GM19239 (cell line): ENCODE data around the gene CTIF.
A peak's percentile ranks its signal among the peaks of the same experiment; 100 is the strongest.

Source experiments
- DNase-seq: peaks from one replicate; pipeline ENCODE4 v3.0.0; 2011; ENCODE audit warnings: low spot score; ENCODE audit not compliant: insufficient read length
- FAIRE-seq: peaks from 2 replicates; lab custom pipeline; 2011; peaks lifted over from hg19 to GRCh38; lab: Jason Lieb, UNC

CTIF gene

DNA sequence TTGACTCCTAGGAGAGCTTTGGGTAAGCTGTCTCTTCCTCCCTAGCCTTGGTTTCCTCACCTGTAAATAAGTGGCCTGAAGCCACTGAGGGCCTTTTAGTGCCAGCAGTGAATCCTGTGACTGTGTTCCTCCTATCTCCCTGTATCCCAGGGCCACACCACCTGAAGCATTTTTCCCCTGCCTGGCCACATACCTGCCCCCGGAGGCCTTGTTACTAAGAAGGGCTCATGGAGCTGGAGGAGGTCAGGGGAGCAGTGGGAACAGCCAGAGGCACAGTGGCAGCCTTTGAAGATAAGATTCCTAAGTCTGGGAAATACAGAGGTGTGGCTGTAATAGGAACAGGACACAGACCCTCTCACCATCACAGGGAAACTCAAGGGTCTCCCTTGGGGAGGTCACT is 249.5 kb downstream of the CTIF start:
- no peak for DNase-seq
- no peak for FAIRE-seq

DNA sequence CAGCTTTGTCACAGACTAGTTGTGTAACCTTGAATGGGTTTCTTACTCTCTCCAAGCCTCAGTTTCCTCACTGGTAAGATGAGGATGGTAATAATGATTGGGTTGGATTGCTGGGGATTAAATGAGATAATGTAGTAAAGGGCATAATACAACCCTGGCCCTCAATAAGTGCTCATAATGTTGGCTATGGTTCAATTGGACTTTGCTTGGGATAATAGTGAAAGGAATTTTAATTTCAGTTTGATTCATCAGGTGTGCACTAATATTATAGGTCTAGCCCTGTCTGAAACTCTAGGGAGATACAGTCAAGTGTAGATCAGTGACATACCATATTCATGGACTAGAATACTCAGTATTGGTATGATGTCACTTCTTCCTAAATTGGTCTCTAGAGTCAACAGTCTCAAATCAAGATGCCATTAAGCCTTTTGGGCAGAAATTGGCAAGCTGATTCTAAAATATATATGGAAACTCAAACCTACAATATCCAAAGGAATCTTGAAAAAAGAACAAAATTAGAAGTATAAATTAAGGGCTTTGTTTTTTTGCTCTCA is 250.5 kb downstream of the CTIF start:
- DNase-seq = no peak

DNA sequence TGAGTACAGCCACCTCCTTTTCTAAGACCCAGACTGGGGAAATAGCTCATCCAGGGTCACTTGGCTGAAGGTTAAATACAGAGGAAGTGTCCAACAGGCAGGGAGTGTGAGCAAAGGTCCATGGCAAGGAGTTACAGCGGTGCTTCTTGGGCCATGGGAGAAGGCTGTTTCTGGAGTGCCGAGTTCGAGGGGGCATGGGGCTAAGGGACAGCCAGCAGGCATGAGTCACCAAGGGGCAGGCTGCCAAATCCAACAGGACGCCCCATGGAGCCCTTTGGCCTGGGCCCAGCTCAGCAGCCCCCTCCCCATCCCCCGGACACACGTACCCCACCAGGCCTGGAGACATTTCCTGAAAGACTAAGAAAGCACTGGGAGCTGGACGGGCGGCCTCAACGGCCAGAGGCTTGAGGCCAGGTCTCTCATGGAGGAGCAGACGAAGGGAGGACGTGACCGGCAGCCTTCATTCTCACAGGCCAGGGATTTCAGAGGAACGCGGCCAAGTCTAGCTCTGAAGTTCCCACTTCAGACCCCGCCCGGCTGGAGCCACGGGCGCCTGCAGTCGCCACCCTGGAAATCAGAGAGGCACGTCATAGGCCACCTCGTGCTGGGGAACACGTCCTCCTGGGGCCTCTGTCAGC is 251.5 kb downstream of the CTIF start:
- FAIRE-seq = no peak
- DNase-seq = no peak

More for the DNA sequence above, 250.5 kb downstream of the CTIF start:
- peak; percentile 45 for FAIRE-seq

DNA sequence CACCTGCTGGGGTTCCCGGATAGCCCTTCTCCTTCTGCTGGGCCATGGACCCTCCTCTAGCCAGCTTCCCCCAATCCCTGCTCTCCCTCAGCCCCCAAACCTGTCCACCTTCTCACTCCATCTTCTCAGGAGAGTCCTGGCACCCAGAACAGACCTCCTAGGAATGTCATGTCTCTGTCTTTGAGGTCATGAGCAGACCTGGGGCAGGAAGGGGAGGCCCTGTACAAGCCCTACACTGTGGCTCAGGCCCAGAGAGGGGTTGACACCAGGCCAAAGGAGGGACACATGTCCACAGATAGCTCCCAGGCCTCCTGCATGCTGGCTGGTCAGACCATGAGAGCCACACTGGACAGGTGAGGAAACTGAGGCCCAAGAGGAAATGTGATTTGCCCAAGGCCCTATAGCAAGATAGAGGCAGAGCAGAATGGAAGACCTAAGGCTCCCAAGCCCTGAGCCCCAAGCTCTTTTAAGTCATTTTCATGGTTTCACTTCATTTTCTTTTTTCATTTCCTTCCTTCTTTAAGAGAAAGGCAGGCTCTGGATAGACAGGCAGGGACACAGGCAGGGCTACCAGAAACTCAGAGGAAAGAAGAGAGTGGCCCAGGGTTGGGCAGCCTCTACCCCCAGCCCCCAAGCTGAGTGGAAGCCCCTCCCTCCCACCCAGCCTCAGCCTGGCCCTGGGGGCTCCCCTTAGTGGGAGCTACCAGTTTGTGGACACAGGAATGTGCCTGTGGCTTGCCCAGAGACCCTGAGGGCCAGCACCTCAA is 252.2 kb downstream of the CTIF start:
- peak; percentile 79 for FAIRE-seq
- no peak for DNase-seq

DNA sequence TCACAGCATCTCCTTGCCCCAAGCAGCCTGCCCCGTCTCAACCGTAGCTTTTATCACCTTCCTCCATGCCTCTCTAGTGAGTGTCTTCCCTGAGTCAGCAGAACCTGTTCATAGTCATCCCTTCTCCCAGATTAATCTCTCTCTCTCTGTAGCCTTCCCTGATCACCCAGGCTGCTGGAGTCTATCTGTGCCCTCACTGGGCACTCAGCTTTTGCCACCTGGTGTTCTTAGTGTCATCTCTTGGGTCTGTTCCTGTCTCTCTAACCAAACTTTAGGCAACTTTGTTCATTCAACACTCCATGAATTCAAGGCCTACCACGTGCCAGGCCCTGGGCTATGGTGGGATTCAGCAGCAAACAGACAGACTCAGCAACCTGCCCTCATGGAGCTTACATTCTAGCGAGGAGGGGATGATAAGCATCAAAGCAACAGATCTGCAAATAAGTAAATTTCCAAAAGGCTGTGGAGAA is 252.8 kb downstream of the CTIF start:
- FAIRE-seq = no peak

DNA sequence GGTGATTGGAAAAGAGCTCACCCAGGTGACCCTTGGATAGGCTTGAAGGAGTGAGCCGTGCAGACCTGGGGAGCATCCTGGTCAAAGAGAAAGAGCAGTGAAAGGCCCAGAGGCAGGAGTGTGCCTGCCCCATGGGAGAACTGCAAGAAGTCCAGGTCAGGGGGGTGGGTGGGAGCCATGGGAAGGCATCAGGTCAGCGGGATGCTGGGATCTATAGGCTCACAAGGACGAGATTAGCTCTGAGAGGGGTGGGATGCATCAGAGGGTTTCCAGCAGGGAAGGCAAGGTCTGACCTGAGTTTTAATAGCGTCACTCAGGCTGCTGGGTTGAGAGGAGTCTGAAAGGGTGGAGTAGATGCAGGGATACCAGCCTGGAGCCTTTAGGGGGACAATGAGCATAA is 253.3 kb downstream of the CTIF start:
- FAIRE-seq (no peak), DNase-seq (no peak)

More for the DNA sequence above, 252.8 kb downstream of the CTIF start:
- no peak for DNase-seq

DNA sequence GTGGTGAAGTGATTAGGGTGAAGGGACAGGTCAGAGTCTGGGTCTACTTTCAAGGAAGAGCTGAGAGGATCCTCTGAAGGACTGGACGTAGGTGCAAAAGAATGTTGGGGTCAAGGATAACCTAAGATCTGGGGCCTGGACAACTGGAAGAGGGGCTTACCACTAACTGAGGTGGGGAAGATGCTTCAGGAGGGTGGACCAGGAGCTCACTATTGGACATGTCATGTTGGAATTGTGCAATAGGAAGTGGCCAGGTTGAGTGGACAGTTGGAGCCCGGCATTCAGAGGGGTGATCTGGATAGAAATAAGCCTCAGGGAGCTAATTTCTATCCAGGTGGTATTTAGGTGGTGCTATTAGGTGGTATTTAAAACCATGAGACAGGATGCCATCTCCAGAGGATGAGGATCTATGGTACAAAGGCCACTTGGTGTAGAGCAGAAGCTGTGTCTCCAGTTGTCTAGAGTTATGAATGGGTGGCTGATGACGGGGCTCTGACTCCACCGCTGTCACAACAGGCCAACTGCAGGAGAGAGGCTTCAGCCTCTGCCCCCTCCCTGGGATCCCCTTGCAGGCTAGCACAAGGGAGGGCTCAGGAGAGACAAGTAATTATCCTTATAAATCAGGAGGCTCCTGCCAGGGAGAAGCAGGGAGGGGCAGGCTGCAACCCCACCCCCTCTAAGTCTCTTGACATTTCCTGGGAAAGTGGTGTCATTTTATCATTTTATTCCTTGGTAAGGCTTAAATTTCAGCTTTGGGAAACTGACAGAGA is 254.0 kb downstream of the CTIF start:
- DNase-seq = no peak
- FAIRE-seq = no peak

DNA sequence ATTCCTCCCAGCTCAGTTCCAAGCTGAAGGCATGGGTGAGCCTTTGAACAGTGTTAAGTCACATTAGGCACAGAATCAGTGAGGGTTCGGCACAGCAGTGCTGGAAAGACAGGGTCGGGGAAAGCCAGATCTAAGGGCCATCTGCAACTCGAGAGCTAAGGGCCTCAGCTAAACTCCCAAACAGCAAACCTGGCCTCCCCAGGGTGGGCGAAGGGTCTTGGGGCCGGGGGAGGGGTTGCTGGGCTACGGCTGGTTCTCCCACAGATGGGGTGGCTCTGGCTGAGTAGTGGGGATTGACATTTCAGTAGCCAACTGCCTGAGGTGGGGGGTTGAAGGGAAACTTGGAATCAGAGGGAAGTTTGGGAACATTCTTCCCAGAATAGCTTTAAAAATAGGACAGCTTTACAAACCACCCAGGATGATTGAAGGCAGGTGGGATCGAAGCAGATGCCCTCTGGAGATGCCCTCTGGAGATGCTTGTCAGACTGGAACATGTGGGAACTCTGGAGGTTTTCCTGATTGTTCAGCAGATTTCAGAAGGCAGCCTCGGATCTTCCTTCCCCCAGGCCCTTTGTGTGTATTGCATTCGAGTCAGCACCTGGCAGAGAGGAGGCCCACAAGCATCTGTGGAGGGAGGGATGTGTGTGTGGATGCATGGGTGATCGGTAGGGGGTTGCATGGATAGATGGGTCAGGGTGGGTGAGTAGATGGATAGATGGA is 255.6 kb downstream of the CTIF start:
- FAIRE-seq = no peak

DNA sequence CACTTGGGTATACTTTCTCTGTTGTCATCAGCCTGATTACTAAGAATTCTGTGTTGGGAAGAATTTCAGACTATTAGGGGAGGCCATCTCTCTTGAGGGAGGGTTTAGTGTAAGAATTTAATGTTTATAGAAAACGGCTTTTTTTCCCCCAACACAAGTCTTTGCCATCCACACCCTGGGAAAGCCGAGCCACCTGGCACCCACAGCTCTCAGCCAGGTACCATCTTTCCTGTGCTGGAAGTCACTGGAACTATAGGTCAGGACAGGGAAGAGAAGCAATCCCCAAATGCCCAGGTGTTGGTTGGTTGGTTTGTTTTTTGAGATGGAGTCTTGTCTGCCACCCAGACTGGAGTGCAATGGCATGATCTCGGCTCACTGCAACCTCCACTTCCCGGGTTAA is 256.9 kb downstream of the CTIF start:
- no peak for FAIRE-seq
- no peak for DNase-seq

More for the DNA sequence above, 255.6 kb downstream of the CTIF start:
- DNase-seq = no peak

DNA sequence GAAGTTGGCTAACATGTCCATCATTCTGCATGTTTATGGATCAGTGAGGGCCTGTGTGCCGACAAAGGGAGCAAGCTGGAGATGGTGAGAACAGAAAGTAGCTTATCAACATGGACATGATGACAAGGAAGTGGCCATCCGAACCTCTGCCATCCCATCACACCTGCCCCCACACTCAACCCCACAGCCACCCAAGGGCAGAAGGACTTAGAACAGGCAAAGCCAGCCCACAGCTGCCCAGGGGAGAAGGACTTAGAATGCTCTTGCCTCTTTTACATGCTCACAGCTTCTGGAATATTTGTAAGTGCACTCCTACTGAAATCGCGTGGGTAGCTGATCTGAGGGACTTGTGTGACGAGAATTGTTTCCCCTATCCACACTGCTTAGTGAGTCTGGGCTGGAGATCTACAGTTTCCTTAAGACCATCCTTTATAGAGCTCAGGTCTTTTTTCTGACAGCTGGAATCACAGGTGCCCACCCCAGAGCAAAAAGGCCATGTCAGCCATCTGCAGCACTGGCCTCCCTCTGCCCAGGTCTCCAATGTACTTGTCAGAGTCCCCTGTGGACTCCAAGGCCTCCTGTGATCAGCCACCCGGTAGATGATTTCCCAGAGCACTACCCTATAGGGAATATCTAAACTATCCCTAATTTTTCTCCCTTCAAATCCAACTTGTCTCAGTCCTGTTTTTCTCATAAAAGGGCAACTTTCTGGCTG is 257.8 kb downstream of the CTIF start:
- FAIRE-seq (no peak), DNase-seq (no peak)

DNA sequence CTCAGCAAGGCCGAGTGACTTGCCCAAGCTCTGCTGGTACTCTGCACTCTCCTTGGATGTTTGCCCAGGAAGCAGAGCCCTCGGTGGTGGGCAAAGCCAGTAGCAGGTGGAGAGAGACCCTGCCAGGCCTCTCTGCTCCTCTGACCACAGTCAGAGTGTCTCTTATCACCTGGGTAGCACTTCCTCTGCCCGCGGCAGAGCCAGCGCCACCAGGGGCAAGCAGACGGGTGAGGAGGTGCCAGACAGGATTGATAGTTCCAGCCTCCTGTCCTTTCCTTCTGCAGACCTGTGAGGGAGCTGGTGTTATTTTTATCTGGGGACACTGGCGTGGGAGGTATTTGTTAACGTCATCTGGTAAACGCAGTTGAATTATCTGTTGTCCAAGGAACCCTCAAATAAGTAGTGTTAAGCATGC is 259.0 kb downstream of the CTIF start:
- DNase-seq (no peak), FAIRE-seq (no peak)

DNA sequence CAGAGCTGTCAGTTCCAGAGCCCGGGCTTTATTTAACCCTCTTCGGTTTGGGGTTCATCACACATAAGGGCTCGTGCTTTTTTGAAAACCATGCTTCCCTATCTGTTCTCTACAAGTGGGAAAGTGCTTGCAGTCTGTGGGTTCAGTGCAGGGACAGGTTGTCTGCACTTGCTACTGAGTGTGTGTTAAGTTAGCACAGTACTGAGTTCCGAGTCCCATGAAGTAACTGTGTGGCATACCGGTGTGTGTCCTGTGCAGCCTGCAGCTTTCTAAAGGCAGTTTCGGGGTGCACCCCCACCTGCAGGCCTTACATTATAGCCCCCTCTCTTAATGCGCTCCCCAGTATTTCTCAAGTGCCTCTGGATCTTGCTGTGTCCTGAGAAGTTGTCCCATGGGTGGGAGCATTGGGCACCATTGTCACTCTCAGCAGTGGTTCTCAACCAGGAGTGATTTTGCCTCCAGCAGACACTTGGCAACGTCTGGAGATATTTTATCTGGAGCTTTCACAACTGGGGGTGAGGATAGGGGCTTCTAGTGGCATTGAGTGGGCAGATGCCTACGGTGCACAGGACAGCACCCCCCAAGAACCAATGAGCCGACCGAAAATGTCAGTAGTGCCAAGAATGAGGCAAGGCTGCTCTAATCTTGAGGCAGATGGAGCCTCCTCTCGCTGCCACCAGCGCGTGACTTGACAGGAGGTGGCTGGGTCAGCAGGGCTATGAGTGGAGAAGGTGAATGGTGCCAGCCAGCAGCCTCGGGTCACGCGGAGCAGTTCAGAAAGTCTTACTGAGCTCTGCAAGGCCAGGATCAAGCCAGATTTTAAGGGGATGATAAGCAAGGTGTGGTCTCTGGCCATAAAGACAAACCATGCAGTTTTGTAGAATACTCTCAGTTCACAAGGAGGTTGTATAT is 259.8 kb downstream of the CTIF start:
- peak; percentile 8 for FAIRE-seq

DNA sequence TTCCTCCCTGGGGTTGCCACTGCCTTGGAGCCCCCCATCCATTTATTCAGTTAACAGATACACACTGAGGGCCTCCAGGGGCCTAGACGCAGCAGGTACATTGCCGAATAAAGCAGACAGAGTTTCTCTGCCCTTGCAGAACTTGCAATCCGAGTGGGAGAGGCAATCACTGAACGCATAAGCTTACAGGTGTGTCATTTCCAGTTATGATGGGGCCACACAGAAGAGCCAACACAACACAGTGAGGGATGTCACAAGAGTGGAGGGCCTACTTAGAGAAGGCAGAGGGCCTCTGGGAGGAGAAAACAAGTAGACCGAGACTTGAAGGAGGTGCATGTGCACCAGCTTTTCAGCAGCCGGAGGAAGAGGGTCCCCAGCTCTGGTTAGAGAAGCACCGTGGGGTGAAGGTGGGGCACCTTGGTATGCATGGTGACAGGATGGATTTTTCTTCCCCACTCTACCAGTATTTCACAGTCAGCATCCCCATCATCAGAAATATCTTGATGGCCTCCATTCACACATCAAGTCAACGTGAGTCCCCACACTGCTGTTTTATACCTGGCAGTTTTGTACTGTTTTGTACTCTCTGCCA is 261.0 kb downstream of the CTIF start:
- no peak for DNase-seq
- peak; percentile 84 for FAIRE-seq

More for the DNA sequence above, 259.8 kb downstream of the CTIF start:
- DNase-seq = no peak

DNA sequence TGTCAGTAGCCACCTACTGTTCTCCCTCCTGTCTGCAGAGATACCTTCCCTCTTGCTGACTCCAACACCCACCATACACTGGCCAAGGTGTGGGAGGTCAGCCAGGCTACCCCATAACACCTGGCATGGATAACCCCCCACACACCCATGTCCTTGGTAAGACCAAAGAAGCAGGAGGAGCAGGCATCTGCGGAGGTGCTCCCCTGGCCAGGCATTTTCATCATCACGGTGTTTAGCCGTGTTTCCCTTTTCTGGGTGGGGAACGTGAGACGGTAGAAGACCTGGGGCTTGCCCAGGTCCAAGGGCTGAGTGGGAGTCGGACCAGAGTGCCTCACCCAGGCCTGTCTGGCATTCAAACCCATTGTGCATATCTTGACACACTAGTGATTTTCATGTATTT is 261.6 kb downstream of the CTIF start:
- DNase-seq (no peak), FAIRE-seq (no peak)

DNA sequence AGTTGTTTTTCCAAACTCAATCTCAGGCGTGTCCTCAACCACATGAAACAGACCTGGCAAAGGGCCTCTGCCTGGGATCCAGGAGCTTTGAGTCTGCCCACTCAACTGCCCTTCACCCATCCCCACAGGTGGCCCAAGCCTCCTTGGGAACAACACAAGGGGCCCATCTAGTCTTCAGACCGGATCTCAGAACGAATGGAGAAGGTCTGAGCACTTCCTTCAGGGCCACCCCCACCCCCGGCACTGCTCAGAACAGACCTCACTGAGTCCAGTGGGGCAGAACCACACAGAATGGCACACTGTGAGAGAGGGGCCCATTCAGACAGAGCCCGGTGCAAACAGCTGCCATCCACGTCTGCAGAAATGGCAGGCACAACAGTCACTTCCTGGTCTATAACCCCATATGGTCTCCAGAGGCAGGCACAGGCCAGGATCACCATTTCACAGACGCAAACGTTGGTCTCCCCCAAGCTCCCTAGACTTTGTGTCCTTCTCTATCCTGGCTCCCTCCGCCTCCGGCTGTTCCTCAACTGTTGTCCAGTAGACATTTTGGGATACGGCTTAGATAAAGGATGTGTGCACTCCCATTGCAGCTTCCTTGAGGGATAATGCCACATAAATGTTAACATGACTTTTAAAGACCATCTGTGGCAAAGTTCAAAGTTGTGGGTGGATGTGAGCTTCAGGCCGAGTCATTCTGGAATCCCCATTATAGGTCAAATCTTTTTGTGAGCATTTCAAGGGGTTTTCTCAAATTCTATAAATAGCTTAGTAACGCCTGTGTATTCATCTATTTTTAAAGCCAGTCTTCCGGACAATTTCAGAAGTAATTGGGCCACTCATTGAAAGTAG is 262.3 kb downstream of the CTIF start:
- DNase-seq (peak; percentile 57), FAIRE-seq (peak; percentile 98)

DNA sequence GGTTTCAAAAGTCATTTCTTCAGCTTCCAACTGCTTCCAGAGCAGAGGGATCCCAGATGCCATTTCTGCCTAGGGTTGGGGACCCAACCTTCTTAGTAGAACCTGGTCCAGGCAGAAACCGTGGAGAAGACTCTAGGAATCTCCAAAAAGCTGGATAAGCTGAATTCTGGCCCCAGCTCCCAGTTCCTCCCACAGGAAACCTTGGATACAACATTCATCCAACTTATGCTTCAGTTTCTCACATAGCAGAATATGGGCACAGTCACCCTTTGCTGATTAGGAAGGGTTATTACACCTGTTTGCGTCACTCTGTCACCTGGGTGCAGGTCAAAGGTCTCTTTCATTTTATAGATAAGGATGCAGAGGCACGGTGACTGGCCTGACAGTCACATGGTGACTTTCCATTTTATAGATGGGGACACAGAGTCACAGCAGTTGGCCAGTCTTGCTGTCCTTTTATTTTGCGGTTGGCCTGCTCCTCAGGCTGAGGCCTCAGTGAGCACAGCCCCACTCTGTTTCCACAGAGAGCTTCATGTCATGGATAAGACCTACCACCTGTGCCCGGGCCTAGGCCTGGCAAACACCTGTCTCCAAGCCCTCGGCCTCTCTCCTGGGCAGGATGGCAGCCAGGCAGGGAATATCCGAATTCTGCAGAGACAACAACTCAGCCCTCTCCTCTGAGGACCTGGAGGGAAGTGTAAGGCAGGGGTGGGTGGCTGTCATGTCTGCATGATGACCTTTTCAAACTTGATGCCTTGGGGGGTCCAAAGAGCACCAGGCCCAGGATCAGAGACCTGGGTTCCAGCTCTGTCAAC is 263.1 kb downstream of the CTIF start:
- no peak for DNase-seq
- no peak for FAIRE-seq
